WTC11 (cell line): ENCODE data around the gene SMARCA2. TPM values are rescaled to one million over a fixed set of nuclear protein-coding genes. Genes with fewer than 3 reads are reported as not detected.

Source experiments
- ATF3 ChIP-seq: sonication (generic); formaldehyde crosslinking; conservative IDR thresholded peaks from 2 replicates; pipeline ENCODE4 v1.8.1; 2022; ENCODE audit warnings: mild to moderate bottlenecking, missing genetic modification reagents
- CBFB ChIP-seq: sonication (generic); formaldehyde crosslinking; IDR thresholded peaks from 2 replicates; pipeline ENCODE4 v1.8.1; 2022; ENCODE audit warnings: mild to moderate bottlenecking, low read depth, missing genetic modification reagents
- ETV6 ChIP-seq: sonication (generic); formaldehyde crosslinking; IDR thresholded peaks from 2 replicates; pipeline ENCODE4 v1.8.1; 2022; ENCODE audit warnings: mild to moderate bottlenecking, missing genetic modification reagents
- FOXP1 ChIP-seq: sonication (generic); formaldehyde crosslinking; IDR thresholded peaks from 2 replicates; pipeline ENCODE4 v1.8.0; 2022; ENCODE audit warnings: missing genetic modification reagents, mild to moderate bottlenecking, moderate library complexity, borderline replicate concordance
- GRHL2 ChIP-seq: fragments of 250-450 bp; sonication (Bioruptor Pico); IDR thresholded peaks from 2 replicates; pipeline ENCODE4 v1.8.0; 2022; ENCODE audit warnings: mild to moderate bottlenecking, moderate library complexity; ENCODE audit not compliant: insufficient replicate concordance, severe bottlenecking
- HMGA2 ChIP-seq: fragments of 250-450 bp; sonication (Bioruptor Pico); IDR thresholded peaks from 2 replicates; pipeline ENCODE4 v1.4.0; 2021; ENCODE audit warnings: mild to moderate bottlenecking, moderate library complexity
- JAZF1 ChIP-seq: fragments of 250-450 bp; sonication (Bioruptor Pico); IDR thresholded peaks from 2 replicates; pipeline ENCODE4 v1.9.0; 2021; ENCODE audit warnings: moderate library complexity, mild to moderate bottlenecking, inconsistent platforms
- MYBL2 ChIP-seq: sonication (generic); formaldehyde crosslinking; IDR thresholded peaks from 2 replicates; pipeline ENCODE4 v1.8.1; 2023; ENCODE audit warnings: mild to moderate bottlenecking, moderate library complexity, missing genetic modification reagents
- NFE2L1 ChIP-seq: sonication (generic); formaldehyde crosslinking; IDR thresholded peaks from 2 replicates; pipeline ENCODE4 v1.8.1; 2023; ENCODE audit warnings: missing genetic modification reagents
- NR2C2 ChIP-seq: sonication (generic); formaldehyde crosslinking; IDR thresholded peaks from 2 replicates; pipeline ENCODE4 v1.8.0; 2022; ENCODE audit warnings: mild to moderate bottlenecking, missing genetic modification reagents
- PRDM15 ChIP-seq: sonication (generic); formaldehyde crosslinking; IDR thresholded peaks from 2 replicates; pipeline ENCODE4 v1.8.0; 2022; ENCODE audit warnings: missing genetic modification reagents
- TCF7 ChIP-seq: sonication (generic); formaldehyde crosslinking; IDR thresholded peaks from 2 replicates; pipeline ENCODE4 v1.8.0; 2022; ENCODE audit warnings: mild to moderate bottlenecking, low read depth, missing genetic modification reagents, moderate library complexity
- TEAD4 ChIP-seq: sonication (generic); formaldehyde crosslinking; IDR thresholded peaks from 2 replicates; pipeline ENCODE4 v1.8.0; 2022; ENCODE audit warnings: mild to moderate bottlenecking, missing genetic modification reagents
- ZBTB21 ChIP-seq: sonication (generic); formaldehyde crosslinking; IDR thresholded peaks from 2 replicates; pipeline ENCODE4 v1.8.1; 2023; ENCODE audit warnings: mild to moderate bottlenecking, missing genetic modification reagents, borderline replicate concordance
- ZNF263 ChIP-seq: sonication (generic); formaldehyde crosslinking; IDR thresholded peaks from 2 replicates; pipeline ENCODE4 v1.8.1; 2022; ENCODE audit warnings: low read depth, mild to moderate bottlenecking, moderate library complexity, missing genetic modification reagents
- ZNF317 ChIP-seq: sonication (generic); formaldehyde crosslinking; IDR thresholded peaks from 2 replicates; pipeline ENCODE4 v1.8.1; 2023; ENCODE audit warnings: low read depth, mild to moderate bottlenecking, moderate library complexity, missing genetic modification reagents, borderline replicate concordance
- ZNF396 ChIP-seq: fragments of 250-450 bp; sonication (Bioruptor Pico); IDR thresholded peaks from 2 replicates; pipeline ENCODE4 v1.8.0; 2021; ENCODE audit warnings: mild to moderate bottlenecking, moderate library complexity, borderline replicate concordance
- ZSCAN18 ChIP-seq: fragments of 250-450 bp; sonication (Bioruptor Pico); IDR thresholded peaks from 2 replicates; pipeline ENCODE4 v2.1.2; 2022; ENCODE audit warnings: mild to moderate bottlenecking, moderate library complexity
- total RNA-seq: library from RNA; stranded (reverse); gene quantifications from 3 replicates; pipeline ENCODE4 v1.2.3, GENCODE V29; 2021
- TF ChIP-seq, protein P1 (sequence below): sonication (generic); formaldehyde crosslinking; IDR thresholded peaks from 2 replicates; pipeline ENCODE4 v1.8.1; 2022; ENCODE audit warnings: mild to moderate bottlenecking, missing genetic modification reagents, moderate library complexity, borderline replicate concordance
- TF ChIP-seq, protein P2 (sequence below): sonication (generic); formaldehyde crosslinking; IDR thresholded peaks from 2 replicates; pipeline ENCODE4 v1.8.1; 2022; ENCODE audit warnings: missing genetic modification reagents, borderline replicate concordance
- TF ChIP-seq, protein P3 (sequence below): sonication (generic); formaldehyde crosslinking; IDR thresholded peaks from 2 replicates; pipeline ENCODE4 v1.8.1; 2023; ENCODE audit warnings: mild to moderate bottlenecking, moderate library complexity, missing genetic modification reagents
- TF ChIP-seq, protein P4 (sequence below): sonication (generic); formaldehyde crosslinking; IDR thresholded peaks from 2 replicates; pipeline ENCODE4 v1.8.1; 2023; ENCODE audit warnings: mild to moderate bottlenecking, missing genetic modification reagents, moderate library complexity
- TF ChIP-seq, protein P5 (sequence below): fragments of 250-450 bp; sonication (Bioruptor Pico); IDR thresholded peaks from 2 replicates; pipeline ENCODE4 v1.8.0; 2021; ENCODE audit warnings: mild to moderate bottlenecking
- TF ChIP-seq, protein P6 (sequence below): fragments of 250-450 bp; sonication (Bioruptor Pico); IDR thresholded peaks from 2 replicates; pipeline ENCODE4 v1.9.0; 2021; ENCODE audit warnings: moderate library complexity, mild to moderate bottlenecking, inconsistent platforms, borderline replicate concordance

The SMARCA2 gene
- total RNA-seq, 1 experiment from 2014 or later, result 20.3 TPM

GRCh38 chr9:2241836-2242741 is 226.9 kb downstream of the SMARCA2 start (continued):
- TF ChIP-seq, protein P1, sequence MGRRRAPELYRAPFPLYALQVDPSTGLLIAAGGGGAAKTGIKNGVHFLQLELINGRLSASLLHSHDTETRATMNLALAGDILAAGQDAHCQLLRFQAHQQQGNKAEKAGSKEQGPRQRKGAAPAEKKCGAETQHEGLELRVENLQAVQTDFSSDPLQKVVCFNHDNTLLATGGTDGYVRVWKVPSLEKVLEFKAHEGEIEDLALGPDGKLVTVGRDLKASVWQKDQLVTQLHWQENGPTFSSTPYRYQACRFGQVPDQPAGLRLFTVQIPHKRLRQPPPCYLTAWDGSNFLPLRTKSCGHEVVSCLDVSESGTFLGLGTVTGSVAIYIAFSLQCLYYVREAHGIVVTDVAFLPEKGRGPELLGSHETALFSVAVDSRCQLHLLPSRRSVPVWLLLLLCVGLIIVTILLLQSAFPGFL, result 0 out of 2 replicates have a peak, but pooled peaks have one; percentile 11
- TF ChIP-seq ZNF317 (CRISPR knock-in tag) (0 out of 2 replicates have a peak, but pooled peaks have one; percentile 35), MYBL2 (CRISPR knock-in tag) (no peak; the same call in 1 of the 2 replicates), ETV6 (peak; percentile 55; the same call in 1 of the 2 replicates), FOXP1 (CRISPR knock-in tag) (no peak; the same call in none of the 2 replicates), TEAD4 (CRISPR knock-in tag) (0 out of 2 replicates have a peak, but pooled peaks have one; percentile 16), GRHL2 (no peak), TCF7 (CRISPR knock-in tag) (peak; percentile 55; the same call in 1 of the 2 replicates), ZSCAN18 (CRISPR knock-in tag) (no peak), HMGA2 (0 out of 2 replicates have a peak, but pooled peaks have one; percentile 31), ZNF263 (CRISPR knock-in tag) (no peak), NR2C2 (CRISPR knock-in tag) (no peak), CBFB (no peak), ZBTB21 (CRISPR knock-in tag) (no peak), JAZF1 (CRISPR knock-in tag) (no peak), PRDM15 (CRISPR knock-in tag) (peak; percentile 100), NFE2L1 (CRISPR knock-in tag) (no peak), ZNF396 (CRISPR knock-in tag) (no peak), ATF3 (CRISPR knock-in tag) (no peak)
- TF ChIP-seq, protein P2, sequence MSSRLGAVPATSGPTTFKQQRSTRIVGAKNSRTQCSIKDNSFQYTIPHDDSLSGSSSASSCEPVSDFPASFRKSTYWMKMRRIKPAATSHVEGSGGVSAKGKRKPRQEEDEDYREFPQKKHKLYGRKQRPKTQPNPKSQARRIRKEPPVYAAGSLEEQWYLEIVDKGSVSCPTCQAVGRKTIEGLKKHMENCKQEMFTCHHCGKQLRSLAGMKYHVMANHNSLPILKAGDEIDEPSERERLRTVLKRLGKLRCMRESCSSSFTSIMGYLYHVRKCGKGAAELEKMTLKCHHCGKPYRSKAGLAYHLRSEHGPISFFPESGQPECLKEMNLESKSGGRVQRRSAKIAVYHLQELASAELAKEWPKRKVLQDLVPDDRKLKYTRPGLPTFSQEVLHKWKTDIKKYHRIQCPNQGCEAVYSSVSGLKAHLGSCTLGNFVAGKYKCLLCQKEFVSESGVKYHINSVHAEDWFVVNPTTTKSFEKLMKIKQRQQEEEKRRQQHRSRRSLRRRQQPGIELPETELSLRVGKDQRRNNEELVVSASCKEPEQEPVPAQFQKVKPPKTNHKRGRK (CRISPR knock-in tag), result no peak
- TF ChIP-seq, protein P3, sequence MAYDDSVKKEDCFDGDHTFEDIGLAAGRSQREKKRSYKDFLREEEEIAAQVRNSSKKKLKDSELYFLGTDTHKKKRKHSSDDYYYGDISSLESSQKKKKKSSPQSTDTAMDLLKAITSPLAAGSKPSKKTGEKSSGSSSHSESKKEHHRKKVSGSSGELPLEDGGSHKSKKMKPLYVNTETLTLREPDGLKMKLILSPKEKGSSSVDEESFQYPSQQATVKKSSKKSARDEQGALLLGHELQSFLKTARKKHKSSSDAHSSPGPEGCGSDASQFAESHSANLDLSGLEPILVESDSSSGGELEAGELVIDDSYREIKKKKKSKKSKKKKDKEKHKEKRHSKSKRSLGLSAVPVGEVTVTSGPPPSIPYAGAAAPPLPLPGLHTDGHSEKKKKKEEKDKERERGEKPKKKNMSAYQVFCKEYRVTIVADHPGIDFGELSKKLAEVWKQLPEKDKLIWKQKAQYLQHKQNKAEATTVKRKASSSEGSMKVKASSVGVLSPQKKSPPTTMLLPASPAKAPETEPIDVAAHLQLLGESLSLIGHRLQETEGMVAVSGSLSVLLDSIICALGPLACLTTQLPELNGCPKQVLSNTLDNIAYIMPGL (CRISPR knock-in tag), result peak; percentile 69; the same call in 1 of the 2 replicates
- TF ChIP-seq, protein P4, sequence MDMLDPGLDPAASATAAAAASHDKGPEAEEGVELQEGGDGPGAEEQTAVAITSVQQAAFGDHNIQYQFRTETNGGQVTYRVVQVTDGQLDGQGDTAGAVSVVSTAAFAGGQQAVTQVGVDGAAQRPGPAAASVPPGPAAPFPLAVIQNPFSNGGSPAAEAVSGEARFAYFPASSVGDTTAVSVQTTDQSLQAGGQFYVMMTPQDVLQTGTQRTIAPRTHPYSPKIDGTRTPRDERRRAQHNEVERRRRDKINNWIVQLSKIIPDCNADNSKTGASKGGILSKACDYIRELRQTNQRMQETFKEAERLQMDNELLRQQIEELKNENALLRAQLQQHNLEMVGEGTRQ, result no peak; the same call in 1 of the 2 replicates
- TF ChIP-seq, protein P5, sequence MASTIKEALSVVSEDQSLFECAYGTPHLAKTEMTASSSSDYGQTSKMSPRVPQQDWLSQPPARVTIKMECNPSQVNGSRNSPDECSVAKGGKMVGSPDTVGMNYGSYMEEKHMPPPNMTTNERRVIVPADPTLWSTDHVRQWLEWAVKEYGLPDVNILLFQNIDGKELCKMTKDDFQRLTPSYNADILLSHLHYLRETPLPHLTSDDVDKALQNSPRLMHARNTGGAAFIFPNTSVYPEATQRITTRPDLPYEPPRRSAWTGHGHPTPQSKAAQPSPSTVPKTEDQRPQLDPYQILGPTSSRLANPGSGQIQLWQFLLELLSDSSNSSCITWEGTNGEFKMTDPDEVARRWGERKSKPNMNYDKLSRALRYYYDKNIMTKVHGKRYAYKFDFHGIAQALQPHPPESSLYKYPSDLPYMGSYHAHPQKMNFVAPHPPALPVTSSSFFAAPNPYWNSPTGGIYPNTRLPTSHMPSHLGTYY (CRISPR knock-in tag), result no peak
- TF ChIP-seq, protein P6, sequence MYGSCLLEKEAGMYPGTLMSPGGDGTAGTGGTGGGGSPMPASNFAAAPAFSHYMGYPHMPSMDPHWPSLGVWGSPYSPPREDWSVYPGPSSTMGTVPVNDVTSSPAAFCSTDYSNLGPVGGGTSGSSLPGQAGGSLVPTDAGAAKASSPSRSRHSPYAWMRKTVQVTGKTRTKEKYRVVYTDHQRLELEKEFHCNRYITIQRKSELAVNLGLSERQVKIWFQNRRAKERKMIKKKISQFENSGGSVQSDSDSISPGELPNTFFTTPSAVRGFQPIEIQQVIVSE (CRISPR knock-in tag), result no peak
